IPS DF 19.7 (cell line): Measurements from ENCODE around the gene TMTC2.

ENCODE experiments used
- DNase-seq: peaks from one replicate; pipeline ENCODE4 v3.0.0-alpha.2; 2013; ENCODE audit warnings: low read depth, low spot score

Gene TMTC2

DNA sequence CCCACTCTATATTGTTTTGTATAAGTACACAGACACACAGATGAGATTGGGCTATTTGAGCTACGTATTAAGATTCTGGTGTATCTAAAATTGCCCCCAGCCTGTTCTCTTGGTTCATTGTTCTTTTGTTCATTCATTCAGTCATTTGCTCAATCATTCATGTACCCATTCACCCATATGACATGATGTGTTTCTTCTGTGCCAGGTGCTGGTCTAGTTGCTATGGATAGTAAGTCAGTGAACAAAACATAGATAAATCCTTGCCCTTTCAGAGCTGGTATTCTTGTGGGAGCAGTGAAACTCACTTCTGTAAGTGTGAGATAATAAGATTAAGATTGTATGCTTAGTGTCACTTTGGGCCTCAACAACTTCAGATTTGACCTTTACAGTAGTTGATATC is 191.3 kb downstream of the TMTC2 start:
- no peak for DNase-seq

DNA sequence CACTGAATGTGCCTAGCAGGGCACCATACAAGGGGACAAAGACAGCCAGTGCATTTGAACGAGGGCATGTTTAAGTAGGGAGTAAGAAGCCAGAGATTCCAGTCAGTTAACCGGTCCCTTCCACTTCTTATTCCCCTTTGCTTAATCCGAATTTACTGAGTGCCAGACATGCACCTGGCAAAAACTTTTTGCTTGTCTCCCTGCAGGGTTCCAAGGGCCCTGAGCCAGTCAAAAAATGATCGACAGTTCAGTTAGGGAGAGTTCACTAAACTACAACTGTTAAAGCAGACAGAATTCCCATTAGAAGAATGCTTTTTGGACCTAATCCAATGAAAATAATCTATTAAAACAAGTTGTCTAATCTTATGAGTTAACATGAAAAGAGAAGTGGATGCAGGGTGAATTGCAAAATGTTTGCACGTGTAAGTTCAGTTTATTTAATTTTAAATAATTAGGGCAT is 193.8 kb downstream of the TMTC2 start:
- no peak for DNase-seq

DNA sequence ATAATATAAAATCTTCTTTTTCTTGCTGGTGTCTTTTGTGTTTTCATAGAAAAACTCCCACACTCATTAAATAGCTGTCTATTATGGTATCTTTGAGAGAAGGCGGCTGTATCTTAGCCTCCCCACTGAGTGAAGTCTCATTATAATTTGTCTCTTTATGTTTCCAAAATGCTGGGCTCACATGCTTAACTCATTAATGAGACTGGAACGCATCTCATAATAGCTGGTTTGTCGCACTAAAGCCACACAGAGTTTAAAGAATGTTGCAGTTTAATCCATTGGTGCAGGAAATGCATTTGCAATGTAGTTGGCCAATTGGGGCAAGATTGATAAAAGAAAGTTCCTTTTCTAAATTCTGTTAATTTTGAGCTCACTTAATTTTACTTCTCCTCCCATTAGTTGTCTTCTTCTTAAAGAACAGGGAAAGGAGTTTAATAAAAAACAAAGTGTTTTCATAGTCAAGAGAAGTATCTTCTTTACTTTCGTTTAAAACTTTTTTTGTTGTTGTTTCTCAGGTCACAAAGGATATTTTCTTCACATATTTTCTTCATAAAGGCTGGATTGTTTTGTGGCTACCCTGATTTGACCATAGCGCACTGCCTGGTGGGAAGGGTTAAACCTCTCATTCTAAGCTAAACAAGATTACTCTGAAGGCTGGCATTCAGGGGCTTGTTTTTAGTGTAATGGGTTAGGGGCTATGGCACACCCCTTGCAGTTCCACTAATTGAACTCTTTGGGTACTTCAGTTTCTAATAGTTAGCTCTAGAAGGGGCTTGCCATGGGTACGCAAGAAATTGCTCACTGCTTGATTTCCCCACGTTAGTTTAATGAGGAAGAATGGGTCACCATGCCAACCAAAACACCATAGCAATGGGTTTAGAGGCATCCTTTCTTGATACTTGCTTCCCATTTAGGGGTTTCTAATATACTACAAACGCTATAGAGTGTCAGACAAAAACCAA is 197.0 kb downstream of the TMTC2 start:
- no peak for DNase-seq

DNA sequence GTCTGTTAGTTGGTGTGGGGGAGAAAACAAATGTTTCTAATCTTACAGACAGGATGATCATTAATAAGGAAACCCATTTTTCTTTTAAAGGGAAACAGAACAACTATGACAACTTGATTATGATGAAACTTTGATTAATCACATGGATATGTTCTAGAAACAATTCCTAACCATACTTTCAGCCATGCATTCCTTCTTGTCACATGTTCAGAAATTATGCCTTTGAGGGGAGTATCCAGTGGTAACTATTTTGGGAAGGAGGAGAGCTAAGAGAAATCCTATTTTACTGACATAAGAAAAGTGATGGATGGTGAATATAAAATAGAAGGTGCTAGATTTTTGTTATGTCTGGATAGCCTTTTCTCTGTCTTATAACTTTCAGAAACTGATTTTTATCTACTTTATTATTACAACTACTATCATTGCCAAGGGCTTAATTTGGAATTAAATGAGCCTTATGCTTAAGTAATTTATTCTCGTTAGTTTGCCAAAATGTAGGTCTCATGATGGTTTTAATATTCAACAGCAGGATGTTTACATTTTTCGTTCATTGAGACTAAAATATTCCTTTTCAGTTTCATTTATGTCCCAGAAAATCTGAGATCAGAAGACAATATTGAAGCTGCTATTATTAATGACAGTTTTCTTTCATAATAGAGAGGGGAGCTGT is 200.1 kb downstream of the TMTC2 start:
- DNase-seq: no peak

DNA sequence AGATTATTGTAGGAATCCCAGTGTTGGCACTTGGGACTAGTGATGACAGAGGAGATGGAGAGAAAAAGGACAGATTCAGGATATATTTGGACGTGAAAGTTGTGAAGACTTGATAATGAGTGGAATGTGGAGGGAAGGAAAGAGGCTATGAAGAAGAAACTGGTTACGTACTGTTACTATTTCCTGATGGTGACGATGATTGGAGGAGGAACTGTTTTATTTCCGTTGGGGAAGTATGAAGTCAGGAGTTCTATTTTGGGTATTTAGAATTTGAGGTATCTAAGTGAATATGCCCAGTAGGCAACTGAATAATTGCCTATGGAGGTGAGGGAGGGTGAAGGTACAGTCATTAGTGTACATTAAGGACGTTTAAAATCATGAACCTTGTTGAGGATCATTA is 207.2 kb downstream of the TMTC2 start:
- no peak for DNase-seq

DNA sequence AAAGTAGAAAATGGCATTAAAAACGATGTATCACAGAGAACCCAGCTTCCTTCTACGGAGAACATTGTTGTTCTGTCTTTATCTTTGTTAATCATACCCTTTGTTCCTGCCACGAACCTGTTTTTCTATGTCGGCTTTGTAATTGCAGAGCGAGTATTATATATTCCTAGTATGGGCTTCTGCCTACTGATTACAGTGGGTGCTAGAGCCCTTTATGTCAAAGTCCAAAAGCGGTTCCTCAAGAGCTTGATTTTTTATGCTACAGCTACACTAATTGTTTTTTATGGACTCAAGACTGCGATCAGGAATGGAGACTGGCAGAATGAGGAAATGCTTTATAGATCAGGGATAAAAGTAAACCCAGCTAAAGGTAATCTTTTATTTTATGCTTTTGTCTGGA is 209.6 kb downstream of the TMTC2 start:
- no peak for DNase-seq

DNA sequence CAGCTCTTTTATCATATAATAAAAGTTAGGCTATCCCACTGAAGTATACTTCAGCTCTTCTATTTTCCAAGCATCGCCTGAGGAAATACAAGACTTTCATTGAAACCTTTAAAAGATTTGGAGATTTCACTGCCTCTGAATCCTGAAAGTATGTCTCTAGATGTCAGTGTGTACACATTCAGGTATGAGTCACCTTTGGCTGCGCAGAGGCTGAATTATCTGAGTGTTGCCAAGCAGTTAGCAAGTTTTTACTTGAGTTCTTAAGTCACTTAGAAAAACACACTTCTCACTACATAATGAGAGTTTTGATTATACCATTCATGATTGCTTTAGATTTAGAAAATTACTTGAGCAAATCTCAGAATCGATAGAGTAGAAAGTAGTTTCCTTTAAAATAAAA is 210.3 kb downstream of the TMTC2 start:
- no peak for DNase-seq

DNA sequence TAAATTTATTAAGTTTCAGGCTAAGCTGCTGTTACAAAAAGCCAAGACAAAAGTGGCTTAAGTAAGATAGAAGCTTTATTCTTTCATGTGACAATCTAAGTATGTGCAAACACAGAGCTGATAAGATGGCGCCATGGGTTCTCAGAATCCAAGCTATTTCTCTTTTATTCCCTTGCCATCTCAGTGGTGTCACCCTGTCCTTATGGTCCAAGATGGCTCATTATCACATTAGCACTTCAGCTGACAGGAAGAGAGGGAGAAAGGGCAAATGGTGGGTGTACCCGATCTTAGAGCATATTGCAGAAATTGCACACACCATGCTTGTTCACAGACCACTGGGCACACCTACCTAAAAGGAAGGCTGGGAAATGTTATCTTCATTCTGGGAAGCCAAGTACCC is 211.7 kb downstream of the TMTC2 start:
- DNase-seq: no peak

DNA sequence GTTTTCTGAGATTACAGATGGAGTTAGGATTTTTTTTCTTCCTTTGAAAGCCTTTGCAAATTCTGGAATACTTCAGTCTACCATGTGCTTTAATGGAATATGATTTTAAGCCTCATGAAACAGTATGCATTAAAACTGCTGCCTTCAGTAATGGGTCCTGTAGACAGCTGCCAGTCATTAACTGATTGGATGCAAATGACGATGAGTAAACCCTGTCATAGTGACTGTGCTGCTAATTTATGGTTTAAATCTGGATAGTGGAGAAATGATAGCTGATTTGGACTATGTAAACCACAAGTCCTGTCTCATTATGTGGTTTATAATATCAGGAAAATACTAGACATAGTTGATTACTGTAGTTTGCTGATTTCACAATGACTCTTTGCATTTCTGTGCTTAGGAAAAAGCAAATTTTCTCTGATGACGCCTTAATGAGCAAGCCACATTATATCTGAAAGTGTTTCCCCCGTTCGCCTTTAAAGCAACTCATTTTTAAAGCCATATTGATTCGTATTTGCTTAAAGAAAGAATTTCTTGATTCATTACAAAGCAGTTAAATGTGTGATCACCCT is 217.6 kb downstream of the TMTC2 start:
- DNase-seq: no peak

DNA sequence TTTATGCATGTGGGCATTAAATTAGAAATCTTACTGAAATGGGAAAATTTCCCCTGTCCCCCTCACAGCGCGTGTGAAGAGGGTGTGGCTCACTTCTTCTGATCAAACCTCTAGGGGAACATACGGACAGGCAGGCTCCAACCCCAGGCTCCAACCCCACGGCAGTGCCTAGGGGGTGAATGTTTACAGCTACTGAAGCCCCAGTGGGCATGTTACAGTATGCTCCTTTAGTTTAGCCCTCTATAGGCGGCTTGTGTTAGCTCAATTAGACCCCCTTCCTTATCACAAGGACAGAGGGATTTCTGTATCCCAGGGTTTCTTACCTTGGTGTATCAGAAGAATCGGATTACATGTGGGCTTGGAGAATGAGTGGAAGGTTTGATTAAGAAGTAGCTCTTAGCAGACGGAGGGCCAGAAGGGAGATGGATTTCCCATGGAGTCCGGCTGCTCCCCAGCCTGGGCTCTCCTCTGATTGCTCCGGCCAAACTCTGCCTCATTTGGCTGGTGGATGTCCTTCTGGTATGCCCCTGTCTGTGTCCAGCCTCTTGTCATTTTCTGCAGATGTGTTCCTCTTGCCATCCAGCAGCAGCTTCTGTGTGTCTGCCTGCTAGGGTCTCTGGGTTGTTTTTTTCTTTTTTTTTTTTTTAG is 223.7 kb downstream of the TMTC2 start:
- DNase-seq: no peak

DNA sequence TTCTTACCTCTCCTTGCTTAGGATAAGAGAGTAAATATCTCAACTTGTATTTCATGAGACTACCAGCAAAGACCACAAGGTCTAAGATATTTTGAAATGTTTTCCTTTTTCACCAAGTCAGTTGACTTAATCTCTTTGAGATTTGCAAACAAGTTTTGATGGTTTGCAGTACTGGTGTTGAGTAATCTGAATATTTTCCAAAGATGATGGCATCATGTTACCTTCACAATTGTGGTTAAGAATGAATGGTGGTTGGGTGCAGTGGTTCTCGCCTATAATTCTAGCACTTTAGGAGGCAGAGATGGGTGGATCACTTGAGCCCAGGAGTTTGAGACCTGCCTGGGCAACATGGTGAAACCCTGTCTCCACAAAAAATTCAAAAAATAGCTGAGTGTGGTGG is 225.7 kb downstream of the TMTC2 start:
- no peak for DNase-seq

DNA sequence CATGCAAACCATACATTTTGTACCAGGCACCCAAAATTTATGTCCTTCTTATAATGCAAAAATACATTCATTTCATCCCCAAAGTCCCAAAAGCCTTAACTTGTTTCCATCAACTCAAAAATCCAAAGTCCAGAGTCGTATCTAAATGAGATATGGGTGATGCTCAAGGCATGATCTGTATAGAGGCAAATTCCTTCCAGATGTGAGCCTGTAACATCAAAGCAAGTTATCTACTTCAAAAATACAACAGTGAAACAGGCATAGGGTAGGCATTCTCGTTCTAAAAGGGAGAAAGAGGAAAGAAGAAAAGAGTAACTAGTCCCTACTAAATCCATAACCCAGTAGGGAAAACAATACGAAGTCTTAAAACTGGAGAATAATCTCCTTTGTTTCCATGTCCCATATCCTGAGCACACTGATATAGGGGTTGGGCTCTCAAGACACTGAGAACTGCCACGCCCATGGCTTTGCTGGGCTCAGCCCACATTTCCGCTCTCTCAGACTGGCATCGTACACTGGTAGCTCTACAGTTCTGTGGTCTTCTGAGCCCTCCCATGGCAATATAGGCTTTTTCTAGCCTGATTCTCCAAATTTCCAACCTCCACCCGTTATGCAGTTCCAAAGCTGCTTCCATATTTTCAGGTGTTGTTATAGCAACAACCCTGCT is 232.8 kb downstream of the TMTC2 start:
- DNase-seq: no peak

DNA sequence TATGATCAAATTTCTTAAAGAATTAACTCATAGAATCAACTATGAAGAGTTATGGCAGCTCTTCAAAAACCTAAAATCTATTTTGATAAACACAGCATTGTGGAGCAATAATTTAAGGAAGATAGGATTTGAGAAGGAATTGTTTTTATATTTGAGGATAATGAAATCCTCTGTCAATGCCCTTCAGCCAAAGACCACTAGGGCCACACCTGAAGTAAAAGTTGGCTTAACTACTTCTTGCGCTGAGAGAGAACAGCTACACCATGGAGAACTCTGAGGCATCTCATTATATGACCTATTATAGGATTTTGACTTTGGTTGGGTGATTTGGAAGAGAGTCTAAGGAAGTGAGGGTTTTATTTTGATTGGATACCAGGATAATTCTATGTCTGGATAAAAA is 237.2 kb downstream of the TMTC2 start:
- DNase-seq: no peak

DNA sequence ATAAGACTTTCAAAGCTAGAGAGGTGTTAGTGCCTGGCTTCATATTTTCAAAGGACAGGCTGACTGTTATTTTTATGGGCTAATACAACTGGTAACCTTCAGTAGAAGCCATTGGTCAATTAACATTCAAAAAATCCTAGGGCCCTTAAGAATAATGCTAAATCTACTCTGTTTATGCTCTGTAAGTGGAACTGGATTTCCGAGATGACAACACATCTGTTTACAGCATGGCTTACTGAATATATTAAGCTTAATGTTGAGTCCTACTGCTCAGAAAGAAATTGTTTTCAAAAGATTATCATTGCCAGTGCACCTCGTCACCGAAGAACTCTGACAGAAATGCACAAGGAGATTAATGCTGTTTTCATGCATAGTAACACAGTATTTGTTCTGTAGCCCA is 239.9 kb downstream of the TMTC2 start:
- DNase-seq: no peak

DNA sequence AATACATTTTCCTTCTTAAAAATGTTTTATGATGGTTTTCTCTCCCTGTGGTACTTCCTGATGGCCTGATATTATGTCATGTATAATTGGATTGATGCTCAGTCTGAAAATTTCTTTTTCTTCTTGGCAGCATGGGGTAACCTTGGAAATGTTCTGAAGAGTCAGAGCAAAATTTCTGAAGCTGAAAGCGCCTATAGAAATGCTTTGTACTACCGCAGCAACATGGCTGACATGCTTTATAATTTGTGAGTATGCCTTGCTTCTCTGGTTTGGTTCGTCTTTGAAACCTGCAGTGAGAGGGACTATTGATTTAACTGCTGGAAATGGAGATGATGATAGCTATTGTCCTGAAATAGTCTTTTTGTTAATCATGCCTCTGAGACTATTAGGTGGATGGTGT is 243.6 kb downstream of the TMTC2 start:
- no peak for DNase-seq

DNA sequence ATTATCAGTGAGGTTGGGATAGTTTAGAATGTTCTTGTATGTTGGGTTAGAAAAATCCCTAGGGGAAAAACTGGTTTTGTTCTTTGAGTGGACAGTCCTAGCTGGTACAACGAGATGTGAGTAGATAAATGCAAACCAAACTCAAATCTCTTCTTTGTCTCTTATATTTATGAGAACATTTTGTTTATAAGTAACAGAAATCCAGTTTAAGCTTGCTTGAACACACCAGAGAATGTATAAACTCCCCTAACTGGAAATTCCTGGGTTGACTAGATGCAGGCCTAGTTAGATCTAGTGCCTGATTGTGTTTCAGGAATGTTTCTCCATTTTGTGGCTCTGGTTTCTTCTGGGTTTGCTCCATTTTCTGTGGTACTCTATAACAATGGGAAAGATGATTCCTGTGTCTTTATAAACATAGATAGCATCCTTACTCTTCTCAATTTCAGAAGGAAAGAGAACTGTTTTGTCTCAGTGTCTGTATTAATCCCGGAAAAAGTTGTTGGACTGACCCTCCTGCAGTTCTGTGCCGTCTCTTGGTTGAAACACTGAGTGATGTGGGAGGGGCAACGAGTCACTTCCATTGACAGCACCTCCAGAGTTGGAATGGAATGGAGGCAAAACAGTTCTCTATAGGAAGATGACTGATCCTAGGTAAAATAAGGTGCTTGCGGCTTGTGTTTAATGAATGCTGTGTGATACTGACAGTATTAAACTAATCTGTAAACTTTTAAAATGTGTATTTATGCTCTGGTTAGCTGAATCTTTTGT is 244.8 kb downstream of the TMTC2 start:
- no peak for DNase-seq

DNA sequence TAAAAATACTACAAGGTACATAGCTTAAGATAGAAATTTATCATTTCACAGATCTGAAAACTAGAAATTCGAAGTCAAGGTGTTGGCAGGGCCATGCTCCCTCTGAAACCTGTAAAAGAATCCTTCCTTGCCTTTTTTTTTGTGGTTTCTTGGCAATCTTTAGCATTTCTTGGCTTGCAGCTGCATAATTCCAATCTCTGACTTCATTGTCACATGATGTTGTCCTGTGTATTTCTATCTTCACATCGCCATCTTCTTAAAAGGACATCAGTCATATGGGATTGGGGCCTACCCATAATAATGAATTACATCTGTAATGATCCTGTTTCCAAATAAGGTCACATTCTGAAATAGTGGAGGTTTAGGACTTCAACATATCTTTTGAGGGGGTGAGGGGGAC is 250.4 kb downstream of the TMTC2 start:
- DNase-seq: no peak

DNA sequence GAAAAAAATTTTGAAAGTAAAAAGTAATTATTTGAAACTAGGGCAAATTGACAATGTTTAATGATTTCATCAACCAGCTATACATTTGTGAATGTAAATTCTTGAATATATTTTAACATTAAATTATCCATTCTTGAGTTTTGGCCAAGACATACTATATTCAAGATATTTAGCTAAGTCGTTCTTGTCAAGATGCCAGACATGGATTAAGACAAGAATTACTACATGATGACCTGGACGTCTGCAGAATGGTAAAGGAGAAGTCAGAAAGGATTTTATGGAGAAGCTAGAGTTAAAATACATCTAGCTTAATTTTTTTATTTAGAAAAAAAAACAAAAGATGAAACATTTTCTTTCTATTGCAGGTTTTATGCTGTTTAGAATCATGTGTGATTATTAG is 255.8 kb downstream of the TMTC2 start:
- no peak for DNase-seq

DNA sequence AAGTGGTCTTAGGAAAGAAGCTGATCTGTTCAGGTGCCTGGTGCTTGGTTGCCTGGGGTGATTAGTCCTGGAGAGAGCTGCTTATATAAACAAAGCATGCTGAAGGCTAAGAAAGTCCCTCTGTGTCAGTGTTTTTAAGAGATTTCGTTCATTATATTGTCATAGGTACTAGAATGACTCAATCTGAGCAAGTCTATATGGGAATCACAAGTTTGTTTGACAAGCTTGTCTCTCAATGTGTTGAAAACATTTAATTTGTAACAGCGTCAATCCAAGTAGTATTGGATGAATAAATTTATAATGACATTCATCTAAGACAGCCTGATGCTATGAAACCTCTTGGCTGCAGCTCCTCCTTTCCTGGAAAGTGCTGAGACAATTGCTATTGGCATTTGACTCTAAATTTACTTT is 256.3 kb downstream of the TMTC2 start:
- no peak for DNase-seq

DNA sequence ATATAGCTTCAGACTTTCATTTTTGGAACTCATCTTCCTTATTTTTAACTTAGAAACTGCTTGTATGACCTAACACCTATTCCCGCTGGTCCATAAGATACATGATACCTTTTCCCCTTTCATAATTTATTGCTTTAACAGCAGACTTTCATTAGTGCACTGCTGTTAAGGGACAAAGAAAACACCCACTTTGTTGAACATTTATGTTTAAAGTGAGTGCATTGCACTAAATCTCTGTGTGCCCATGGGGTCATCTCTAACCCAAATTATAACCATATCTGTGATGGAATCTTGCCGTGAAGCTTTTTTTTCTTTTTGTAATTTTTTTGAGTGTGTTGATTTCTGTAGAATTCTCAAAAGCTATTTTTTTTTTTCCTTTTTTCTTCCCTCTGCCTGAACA is 261.8 kb downstream of the TMTC2 start:
- DNase-seq: no peak

DNA sequence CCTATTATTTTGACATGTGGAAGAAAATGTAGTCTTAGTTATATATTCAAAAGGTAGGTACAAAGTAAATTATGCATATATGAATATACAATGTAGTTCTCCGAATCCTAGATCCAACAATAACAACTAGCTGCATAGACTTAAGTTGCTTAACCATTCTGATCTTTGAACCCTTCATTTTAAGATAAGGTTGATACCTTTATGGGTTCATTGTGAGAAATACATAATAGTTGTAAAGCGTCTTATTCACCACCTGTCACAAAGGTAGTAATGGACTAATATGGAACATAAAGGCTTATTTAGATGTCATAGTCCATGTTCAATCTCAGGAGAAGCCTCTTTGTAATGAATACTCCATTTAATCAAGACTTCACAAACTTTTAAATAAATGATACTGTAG is 263.6 kb downstream of the TMTC2 start:
- no peak for DNase-seq
